Pancreas (tissue), 10 donors: ENCODE data around the gene TMEM17. TPM values are rescaled to one million over a fixed set of nuclear protein-coding genes. Genes with fewer than 3 reads are reported as not detected.

ENCODE experiments used
- ATAC-seq, 4 donors: fragments of 200-7000 bp; cut with Tn5 transposase; one replicate each; pipeline versions ENCODE4 v1.8.0 to v1.9.1; 2020; ENCODE audit warnings: mild to moderate bottlenecking in 4 of 4, moderate library complexity in 4 of 4
- DNase-seq, 6 donors: peaks; one replicate each; pipeline ENCODE4 v3.0.0-alpha.2; 2020
- FAIRE-seq: peaks from 2 replicates; lab custom pipeline; 2012; peaks lifted over from hg19 to GRCh38; lab: Jason Lieb, UNC
- H3K27ac ChIP-seq, 4 donors: fragments of 200-600 bp; sonication (generic); 1 replicate in 3 of 4; 2 replicates in 1 of 4; pipeline versions ENCODE4 v1.5.0 to v1.8.0; 2020
- H3K27me3 ChIP-seq, 4 donors: fragments of 200-600 bp; one replicate each; pipeline ENCODE4 v1.8.0; 2021
- H3K36me3 ChIP-seq, 3 donors: fragments of 200-600 bp; sonication (generic) in 1 of 3; one replicate each; pipeline versions ENCODE4 v1.5.0 to v1.8.0; 2020 to 2021
- H3K4me1 ChIP-seq, 3 donors: fragments of 200-600 bp; one replicate each; pipeline ENCODE4 v1.8.0; 2021
- H3K4me3 ChIP-seq, 4 donors: fragments of 200-600 bp; sonication (generic) in 2 of 4; one replicate each; pipeline versions ENCODE4 v1.5.0 to v1.8.0; 2020 to 2021
- H3K9me3 ChIP-seq, 4 donors: fragments of 200-600 bp; one replicate each; pipeline ENCODE4 v1.8.0; 2021
- WGBS, 2 donors: extraction: QIAGEN DNeasy Blood & Tissue Kit; methylation state at CpG; one replicate each; pipeline ENCODE4 v1.1.7; 2013; 5-methylcytosine and 5-hydroxymethylcytosine counted together
- intact Hi-C, 3 donors: fragments of 100-400 bp; cut with DNase I; formaldehyde crosslinking; loops; one replicate each; pipeline versions ENCODE4 v1.11.1 to v1.14.2; 2022
- polyA plus RNA-seq, 2 donors: library from polyadenylated mRNA; stranded (reverse); fragments of 200-250 nt; gene quantifications; one replicate each; pipeline ENCODE4 v1.2.3, GENCODE V29; 2013
- total RNA-seq, 6 donors: library from RNA; stranded (reverse); fragmentation: NEBNext Ultra II Directional in 4 of 6; extraction: Animal tissue kit (Norgen Biotek cat#: 25700) in 4 of 6; gene quantifications; one replicate each; pipeline versions ENCODE4 v1.2.1 to v1.2.4, GENCODE V29; 2021 to 2023
- TF ChIP-seq, protein P1 (sequence below), 4 donors: fragments of 200-600 bp; sonication (generic) in 3 of 4; IDR thresholded peaks; one replicate each; pipeline versions ENCODE4 v1.5.0 to v1.8.0; 2021; ENCODE audit warnings: antibody characterized with exemption in 4 of 4
- donor health status: healthy with polysubstance abuse.
- donor health status: DM: no; HTN: no; CAD: no; lungs with moderate emphysema.
- donor health status: DM: no; HTN: no; CAD: no.
- donor health status: control.
- donor health status: control.
- donor health status: Bipolar disorder and iron deficiency.
- donor health status: DM: yes; HTN: yes; CAD: no.
- donor health status: DM: no; HTN: no; CAD: no.
- donor health status: DM: no; HTN: no; CAD: no.
- donor health status: DM: yes; HTN: yes; CAD: no.

Gene TMEM17
- total and polyA plus RNA-seq, 8 donors, result 1.3 to 5.8 (median 2.4) TPM

DNA sequence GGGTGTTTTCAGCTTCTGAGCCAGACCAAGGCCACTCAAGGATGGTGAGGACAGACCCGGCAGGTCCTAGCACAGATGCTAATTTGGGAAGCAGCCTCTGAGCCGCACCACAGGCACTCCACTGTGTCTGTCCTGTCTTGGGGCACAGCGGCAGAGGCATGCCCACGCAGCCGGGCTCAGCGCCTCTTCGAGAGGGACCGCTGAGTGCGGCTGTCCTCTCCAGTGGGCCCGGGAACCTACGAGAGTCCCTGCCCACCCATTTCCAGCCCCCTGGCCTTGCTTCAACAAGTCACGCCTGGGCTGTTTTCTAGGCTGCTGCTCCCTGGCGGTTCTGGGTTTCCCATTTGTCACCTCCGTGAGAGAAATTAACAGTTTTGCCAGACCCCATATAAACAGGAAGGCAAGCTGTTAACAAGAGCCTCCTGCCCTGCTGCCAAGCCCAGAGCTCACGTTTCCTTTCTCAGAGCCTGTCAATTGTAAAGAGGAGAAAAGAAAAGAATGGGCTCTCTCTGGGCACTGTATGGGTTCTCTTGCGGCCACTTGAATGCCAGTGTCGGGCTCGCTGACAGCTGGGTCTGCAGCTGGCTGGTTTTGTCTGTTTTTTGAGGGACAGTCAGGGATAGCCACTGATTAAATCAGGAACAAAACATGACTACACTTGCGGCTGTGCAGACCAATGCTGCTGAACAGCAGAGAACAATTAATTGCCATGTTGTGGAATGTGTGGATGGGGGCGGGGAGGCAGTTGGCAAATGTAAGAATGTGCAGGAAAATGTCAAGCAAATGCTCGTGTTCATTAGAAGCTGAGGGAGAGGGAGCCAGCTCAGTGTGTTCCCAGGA, 30.6 kb downstream of the TMEM17 start:
- peak in 1 of 6 donors; percentile 34 for DNase-seq
- TF ChIP-seq, protein P1, sequence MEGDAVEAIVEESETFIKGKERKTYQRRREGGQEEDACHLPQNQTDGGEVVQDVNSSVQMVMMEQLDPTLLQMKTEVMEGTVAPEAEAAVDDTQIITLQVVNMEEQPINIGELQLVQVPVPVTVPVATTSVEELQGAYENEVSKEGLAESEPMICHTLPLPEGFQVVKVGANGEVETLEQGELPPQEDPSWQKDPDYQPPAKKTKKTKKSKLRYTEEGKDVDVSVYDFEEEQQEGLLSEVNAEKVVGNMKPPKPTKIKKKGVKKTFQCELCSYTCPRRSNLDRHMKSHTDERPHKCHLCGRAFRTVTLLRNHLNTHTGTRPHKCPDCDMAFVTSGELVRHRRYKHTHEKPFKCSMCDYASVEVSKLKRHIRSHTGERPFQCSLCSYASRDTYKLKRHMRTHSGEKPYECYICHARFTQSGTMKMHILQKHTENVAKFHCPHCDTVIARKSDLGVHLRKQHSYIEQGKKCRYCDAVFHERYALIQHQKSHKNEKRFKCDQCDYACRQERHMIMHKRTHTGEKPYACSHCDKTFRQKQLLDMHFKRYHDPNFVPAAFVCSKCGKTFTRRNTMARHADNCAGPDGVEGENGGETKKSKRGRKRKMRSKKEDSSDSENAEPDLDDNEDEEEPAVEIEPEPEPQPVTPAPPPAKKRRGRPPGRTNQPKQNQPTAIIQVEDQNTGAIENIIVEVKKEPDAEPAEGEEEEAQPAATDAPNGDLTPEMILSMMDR (IDR thresholded peaks at IDR 0.05), result no peak
- Histone ChIP-seq H3K9me3 (no peaks in the 10 kb centered on the region), H3K27ac (peak overlapping the region in 3 of 4 donors; percentile 11 to 45 (median 39)), H3K4me3 (no peak overlapping the region), H3K27me3 (no peaks in the 10 kb centered on the region), H3K4me1 (peaks cover 0 to 5% (median 0%) of the 10 kb centered on the region in 3 donors), H3K36me3 (no peaks in the 10 kb centered on the region)
- intact Hi-C loops, result no loop called here
- FAIRE-seq, result no peak
- WGBS, 2 donors, result 59 to 64% methylated on average over 21 of the region's 21 CpGs
- peak in 3 of 4 donors; percentile 23 to 72 (median 38) for ATAC-seq

DNA sequence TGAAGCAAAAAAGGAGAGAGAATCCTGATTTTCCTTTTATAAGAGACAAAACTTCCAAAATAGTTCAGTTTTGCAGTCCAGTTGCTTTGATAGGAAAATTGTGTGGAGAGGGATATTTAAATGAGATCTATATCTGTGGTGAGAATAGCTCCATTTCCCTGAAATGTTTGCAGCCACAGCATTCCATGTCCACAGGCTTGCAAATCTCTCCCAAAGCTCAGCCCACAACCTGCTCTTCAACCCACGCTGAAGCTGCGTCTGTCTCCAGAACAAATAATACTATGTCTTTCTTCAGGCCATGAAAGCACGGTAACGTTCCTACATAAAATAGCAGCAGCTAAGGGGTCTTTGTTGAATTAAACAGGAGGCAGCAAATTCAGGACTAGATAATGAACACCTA, 31.8 kb downstream of the TMEM17 start:
- DNase-seq (no peak), ATAC-seq (no peak), FAIRE-seq (no peak)
- Histone ChIP-seq H3K27ac (no peak overlapping the region), H3K4me1 (peaks cover 0 to 5% (median 0%) of the 10 kb centered on the region in 3 donors), H3K4me3 (no peak overlapping the region), H3K36me3 (no peaks in the 10 kb centered on the region), H3K9me3 (no peaks in the 10 kb centered on the region), H3K27me3 (no peaks in the 10 kb centered on the region)
- intact Hi-C loops, result no loop called here
- WGBS, 2 donors, result 88 to 89% methylated on average over 4 of the region's 4 CpGs
- TF ChIP-seq, protein P1 (IDR thresholded peaks at IDR 0.05), result no peak

DNA sequence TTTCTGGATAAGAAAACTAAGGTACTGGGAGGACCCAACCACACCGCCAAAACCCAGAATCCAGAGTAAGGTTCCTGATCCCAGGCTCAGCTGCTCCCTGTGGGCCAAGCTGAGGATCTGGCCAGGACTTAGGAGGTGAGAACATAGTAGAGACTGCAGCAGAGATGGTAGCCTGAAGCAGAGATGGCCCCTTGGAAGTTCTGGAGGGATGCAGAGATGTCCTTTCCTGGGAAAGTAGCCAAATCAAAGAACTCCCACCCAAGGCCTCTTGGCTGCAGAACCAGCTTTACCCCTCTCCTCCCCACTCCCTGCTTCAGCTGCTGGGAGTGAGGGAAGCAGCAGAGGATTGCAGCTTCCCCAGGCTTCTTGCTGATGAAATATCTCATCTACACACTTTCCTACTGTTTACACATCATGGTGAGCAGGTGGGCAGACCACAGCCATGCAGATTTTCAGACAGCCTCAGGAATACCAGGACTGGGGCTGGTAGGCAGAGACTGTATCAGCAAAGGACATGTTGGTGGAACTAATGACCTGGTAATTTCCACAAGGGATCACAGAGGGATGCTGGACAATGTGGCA, 32.7 kb downstream of the TMEM17 start:
- Histone ChIP-seq H3K27me3 (no peaks in the 10 kb centered on the region), H3K4me1 (peaks cover 0 to 5% (median 0%) of the 10 kb centered on the region in 3 donors), H3K36me3 (no peaks in the 10 kb centered on the region), H3K4me3 (no peak overlapping the region), H3K9me3 (no peaks in the 10 kb centered on the region), H3K27ac (no peak overlapping the region)
- FAIRE-seq, result no peak
- DNase-seq, result no peak
- TF ChIP-seq, protein P1 (IDR thresholded peaks at IDR 0.05), result no peak
- no peak for ATAC-seq
- 88 to 95% methylated on average over 1 of the region's 1 CpG for WGBS, 2 donors
- intact Hi-C loops, result no loop called here

DNA sequence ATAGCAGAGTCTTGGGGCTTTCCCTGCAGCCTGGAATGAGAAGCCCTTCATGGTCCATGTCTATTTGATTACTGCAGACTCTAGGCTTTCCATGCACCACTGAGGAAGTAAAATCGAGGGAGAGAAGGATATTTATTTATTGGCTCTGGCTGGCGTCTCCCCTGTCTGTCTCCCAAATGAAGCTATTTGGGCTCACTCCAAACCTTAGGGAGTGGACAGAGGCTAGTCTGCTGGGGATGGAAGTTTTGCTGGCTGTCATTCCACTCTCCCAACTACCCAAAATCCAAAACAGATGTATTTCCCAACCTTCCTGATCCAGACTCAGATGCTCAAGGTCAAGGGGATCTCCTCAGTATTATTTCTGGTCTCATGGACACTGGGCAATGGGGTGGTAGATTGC, 33.7 kb downstream of the TMEM17 start:
- ATAC-seq, result no peak
- FAIRE-seq, result no peak
- peaks cover 0 to 5% (median 0%) of the 10 kb centered on the region in 3 donors for H3K4me1 ChIP-seq
- WGBS, 2 donors, result 55 to 61% methylated on average over 2 of the region's 2 CpGs
- TF ChIP-seq, protein P1 (IDR thresholded peaks at IDR 0.05), result no peak
- intact Hi-C loops, result no loop called here
- H3K27me3 ChIP-seq, result no peaks in the 10 kb centered on the region
- no peaks in the 10 kb centered on the region for H3K9me3 ChIP-seq
- no peak overlapping the region for H3K4me3 ChIP-seq
- no peaks in the 10 kb centered on the region for H3K36me3 ChIP-seq
- no peak overlapping the region for H3K27ac ChIP-seq
- no peak for DNase-seq
